Heart left ventricle (tissue), 13 donors: Measurements from ENCODE around the gene PRCC.

ENCODE experiments used
- POLR2A ChIP-seq, 2 donors: fragments of 450-650 bp; IDR thresholded peaks; one replicate each; pipeline ENCODE4 v1.6.1; 2017; ENCODE audit warnings: antibody characterized with exemption in 2 of 2, mild to moderate bottlenecking in 2 of 2, moderate library complexity in 2 of 2
- TF ChIP-seq, protein P1 (sequence below), 12 donors: fragments of 200-600 bp; sonication (generic) in 4 of 12; IDR thresholded peaks; one replicate each; pipeline versions ENCODE4 v1.5.0 to v1.8.0; 2018 to 2022; ENCODE audit warnings: antibody characterized with exemption in 12 of 12, mild to moderate bottlenecking in 5 of 12
- donor health status: ischemic (EF 13 %, LVEDD 7.1; RV severe dilation, severe dysfunction).
- donor health status: DM: no; HTN: yes; CAD: no.
- donor health status: DM: no; HTN: no; CAD: no.
- donor health status: ischemic (EF 25% LVEDD 6.9; RV normal size, moderate dysfunction).
- donor health status: ischemic (EF 25% LVEDD 5.7; RV mildly dilated, moderate dysfunction).
- donor health status: ischemic (EF 35%, LVEDD 5.7; RV mildly dilated, moderate dysfunction).
- donor health status: nonischemic (EF 11% LVEDD 7.7; RV severe dilation, severe dysfunction).
- donor health status: DM: yes; HTN: yes; CAD: no.
- donor health status: PGD.
- donor health status: ischemic (EF 29% LVEDD 5.4; RV normal size, mild dysfunction).
- donor health status: nonischemic (EF 23%, LVEDD 6.1; RV moderate dilation, normal function).

DNA sequence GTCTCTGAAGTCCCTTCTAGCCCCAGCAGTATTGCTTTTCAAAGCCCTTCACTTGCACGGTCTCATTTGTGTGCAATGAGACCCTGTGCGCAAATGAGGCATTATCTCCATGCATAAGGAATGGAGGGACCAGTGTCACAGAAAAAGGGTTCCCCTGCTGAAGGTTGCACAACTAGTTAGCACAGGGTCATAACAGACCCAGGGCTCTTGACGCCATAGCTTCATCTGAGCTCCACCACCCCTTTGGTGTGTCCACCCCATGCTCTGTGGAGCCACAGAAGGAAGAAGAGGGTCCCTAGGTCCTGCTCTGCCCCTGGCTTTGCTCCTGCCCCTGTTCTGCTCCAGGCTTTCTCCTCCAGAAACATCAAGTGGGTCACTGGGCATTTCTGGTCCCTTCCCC is 36.7 kb downstream of the PRCC start:
- TF ChIP-seq, protein P1, sequence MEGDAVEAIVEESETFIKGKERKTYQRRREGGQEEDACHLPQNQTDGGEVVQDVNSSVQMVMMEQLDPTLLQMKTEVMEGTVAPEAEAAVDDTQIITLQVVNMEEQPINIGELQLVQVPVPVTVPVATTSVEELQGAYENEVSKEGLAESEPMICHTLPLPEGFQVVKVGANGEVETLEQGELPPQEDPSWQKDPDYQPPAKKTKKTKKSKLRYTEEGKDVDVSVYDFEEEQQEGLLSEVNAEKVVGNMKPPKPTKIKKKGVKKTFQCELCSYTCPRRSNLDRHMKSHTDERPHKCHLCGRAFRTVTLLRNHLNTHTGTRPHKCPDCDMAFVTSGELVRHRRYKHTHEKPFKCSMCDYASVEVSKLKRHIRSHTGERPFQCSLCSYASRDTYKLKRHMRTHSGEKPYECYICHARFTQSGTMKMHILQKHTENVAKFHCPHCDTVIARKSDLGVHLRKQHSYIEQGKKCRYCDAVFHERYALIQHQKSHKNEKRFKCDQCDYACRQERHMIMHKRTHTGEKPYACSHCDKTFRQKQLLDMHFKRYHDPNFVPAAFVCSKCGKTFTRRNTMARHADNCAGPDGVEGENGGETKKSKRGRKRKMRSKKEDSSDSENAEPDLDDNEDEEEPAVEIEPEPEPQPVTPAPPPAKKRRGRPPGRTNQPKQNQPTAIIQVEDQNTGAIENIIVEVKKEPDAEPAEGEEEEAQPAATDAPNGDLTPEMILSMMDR (IDR thresholded peaks at IDR 0.05), result no peak
- no peak for TF ChIP-seq POLR2A (IDR thresholded peaks at IDR 0.05)
